ENCODE measurements around the gene RHOBTB1. TPM values are rescaled to one million over a fixed set of nuclear protein-coding genes. Genes with fewer than 3 reads are reported as not detected.

Gene RHOBTB1
- total RNA-seq, 1 donor from 2014 or later: 0.24 TPM

DNA sequence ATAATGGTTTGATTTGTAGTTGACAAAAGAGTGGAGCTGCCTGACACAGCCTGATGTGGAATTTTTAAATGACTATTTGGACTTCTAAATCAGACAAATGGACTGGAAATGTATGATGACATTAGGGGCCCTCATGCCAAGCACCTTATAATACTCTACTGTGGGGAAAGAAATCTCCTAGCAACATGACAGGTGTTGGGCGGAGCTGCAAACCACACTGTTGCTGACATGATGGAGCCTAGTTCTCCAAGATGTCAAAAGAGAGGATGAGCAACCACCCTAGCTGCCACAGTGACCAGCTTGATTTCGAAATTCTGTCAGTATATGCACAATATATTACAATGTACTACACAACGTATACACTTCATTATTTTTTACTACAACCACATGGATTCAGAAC, 65.8 kb downstream of the RHOBTB1 start:
- peaks cover 4% of the 10 kb centered on the region for H3K9me3 Mint-ChIP-seq
- ATAC-seq (ENCODE audit: low read depth): no peak
- POLR2A ChIA-PET: no interaction called here
- CTCF ChIA-PET: no interaction called here
- TF ChIP-seq, protein P1, sequence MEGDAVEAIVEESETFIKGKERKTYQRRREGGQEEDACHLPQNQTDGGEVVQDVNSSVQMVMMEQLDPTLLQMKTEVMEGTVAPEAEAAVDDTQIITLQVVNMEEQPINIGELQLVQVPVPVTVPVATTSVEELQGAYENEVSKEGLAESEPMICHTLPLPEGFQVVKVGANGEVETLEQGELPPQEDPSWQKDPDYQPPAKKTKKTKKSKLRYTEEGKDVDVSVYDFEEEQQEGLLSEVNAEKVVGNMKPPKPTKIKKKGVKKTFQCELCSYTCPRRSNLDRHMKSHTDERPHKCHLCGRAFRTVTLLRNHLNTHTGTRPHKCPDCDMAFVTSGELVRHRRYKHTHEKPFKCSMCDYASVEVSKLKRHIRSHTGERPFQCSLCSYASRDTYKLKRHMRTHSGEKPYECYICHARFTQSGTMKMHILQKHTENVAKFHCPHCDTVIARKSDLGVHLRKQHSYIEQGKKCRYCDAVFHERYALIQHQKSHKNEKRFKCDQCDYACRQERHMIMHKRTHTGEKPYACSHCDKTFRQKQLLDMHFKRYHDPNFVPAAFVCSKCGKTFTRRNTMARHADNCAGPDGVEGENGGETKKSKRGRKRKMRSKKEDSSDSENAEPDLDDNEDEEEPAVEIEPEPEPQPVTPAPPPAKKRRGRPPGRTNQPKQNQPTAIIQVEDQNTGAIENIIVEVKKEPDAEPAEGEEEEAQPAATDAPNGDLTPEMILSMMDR (IDR thresholded peaks at IDR 0.05): no peak
- DNase-seq: no peak
- H3K27me3 Mint-ChIP-seq: peaks cover 3% of the 10 kb centered on the region
- no peaks in the 10 kb centered on the region for H3K36me3 Mint-ChIP-seq (ENCODE audit: low read depth)
- intact Hi-C loops (cut with micrococcal nuclease): no loop called here
- no peaks in the 10 kb centered on the region for H3K4me1 Mint-ChIP-seq
- H3K27ac Mint-ChIP-seq: no peak overlapping the region
- H3K4me3 Mint-ChIP-seq: no peak overlapping the region

DNA sequence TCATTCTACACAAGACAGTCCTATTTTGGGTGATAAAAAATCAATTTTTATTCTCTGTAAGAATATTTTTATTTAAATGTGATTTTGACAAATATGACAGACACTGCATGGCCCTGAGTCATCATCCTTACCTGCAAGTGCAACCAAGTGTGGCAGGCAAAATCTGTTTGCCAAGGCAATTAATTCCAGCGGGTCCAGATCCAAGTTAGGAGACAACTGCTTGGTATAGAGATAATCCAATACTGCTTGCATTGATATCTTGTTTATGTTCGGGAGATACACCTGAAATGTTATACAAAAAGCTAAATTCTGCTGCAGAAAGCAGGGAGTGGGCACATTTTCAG, 66.2 kb downstream of the RHOBTB1 start:
- Mint-ChIP-seq H3K27me3 (peaks cover 3% of the 10 kb centered on the region), H3K36me3 (ENCODE audit: low read depth) (no peaks in the 10 kb centered on the region), H3K27ac (no peak overlapping the region), H3K4me3 (no peak overlapping the region), H3K4me1 (no peaks in the 10 kb centered on the region), H3K9me3 (peaks cover 4% of the 10 kb centered on the region)
- CTCF ChIA-PET: no interaction called here
- DNase-seq (no peak), ATAC-seq (ENCODE audit: low read depth) (no peak)
- intact Hi-C loops (cut with micrococcal nuclease): no loop called here
- TF ChIP-seq, protein P1 (IDR thresholded peaks at IDR 0.05): no peak
- POLR2A ChIA-PET: no interaction called here

DNA sequence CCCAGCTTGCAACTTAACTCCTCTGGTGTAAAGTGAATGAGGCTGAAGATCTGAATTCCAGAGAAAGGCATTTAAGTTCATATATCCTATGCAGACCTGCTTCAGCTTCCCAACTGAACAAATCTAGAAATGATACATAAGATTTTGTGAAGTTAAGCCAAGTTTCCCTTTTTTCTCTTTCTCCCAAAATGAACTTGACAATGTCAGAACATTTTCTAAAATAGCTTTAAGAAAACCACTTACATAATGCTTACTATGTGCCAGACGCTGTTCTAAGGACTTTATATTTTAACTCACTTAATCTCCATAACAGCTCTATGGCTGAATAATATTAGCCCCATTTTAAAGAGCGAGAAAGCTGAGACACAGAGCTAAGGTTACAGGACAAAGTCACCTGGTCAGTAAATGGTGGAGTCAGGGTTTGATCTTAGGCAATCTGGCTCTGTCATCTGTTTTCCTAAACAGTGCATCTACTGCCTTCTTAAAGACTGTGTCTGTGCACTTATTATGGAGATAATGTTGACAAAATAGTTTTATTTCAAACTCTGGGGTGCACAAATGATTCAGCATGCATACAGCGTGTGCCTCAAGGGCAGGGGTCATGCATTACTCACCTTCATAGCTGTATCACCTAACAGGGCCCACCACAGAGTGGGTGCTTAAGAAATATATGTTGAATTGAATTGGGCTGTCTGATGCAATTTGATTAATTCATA, 66.8 kb downstream of the RHOBTB1 start:
- intact Hi-C loops (cut with micrococcal nuclease): no loop called here

DNA sequence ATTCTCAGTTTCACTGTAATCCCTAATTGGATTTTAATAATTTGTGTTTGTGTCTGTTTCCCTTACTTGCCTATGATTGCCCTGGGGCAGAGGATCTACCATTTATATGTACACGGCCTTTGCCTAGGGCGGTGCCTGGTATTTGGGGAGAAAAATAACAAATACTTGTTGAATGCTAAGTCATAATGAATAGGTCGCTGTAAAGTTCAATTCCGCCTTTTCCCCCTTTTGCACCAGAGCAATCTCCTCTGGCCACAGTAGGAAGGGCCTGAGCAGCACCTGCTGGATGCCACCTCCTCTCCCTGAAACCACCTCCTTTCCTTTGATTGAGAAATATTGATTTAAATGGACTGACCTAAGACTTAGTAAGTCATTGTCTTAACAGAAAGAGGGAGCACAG, 70.2 kb downstream of the RHOBTB1 start:
- H3K4me3 Mint-ChIP-seq: no peak overlapping the region
- H3K36me3 Mint-ChIP-seq (ENCODE audit: low read depth): no peaks in the 10 kb centered on the region
- DNase-seq (no peak), ATAC-seq (ENCODE audit: low read depth) (no peak)
- H3K27ac Mint-ChIP-seq: no peak overlapping the region
- intact Hi-C loops (cut with micrococcal nuclease): no loop called here
- TF ChIP-seq, protein P1 (IDR thresholded peaks at IDR 0.05): no peak
- no peaks in the 10 kb centered on the region for H3K4me1 Mint-ChIP-seq
- ChIA-PET POLR2A (no interaction called here), CTCF (no interaction called here)
- no peaks in the 10 kb centered on the region for H3K9me3 Mint-ChIP-seq
- H3K27me3 Mint-ChIP-seq: peaks cover 3% of the 10 kb centered on the region

More for the DNA sequence above, 66.8 kb downstream of the RHOBTB1 start:
- peaks cover 4% of the 10 kb centered on the region for H3K9me3 Mint-ChIP-seq
- no peak overlapping the region for H3K4me3 Mint-ChIP-seq
- TF ChIP-seq, protein P1 (IDR thresholded peaks at IDR 0.05): no peak
- POLR2A ChIA-PET: no interaction called here
- no peak overlapping the region for H3K27ac Mint-ChIP-seq
- no peak for DNase-seq
- CTCF ChIA-PET: no interaction called here
- peaks cover 3% of the 10 kb centered on the region for H3K27me3 Mint-ChIP-seq
- no peaks in the 10 kb centered on the region for H3K36me3 Mint-ChIP-seq (ENCODE audit: low read depth)
- no peaks in the 10 kb centered on the region for H3K4me1 Mint-ChIP-seq
- no peak for ATAC-seq (ENCODE audit: low read depth)

DNA sequence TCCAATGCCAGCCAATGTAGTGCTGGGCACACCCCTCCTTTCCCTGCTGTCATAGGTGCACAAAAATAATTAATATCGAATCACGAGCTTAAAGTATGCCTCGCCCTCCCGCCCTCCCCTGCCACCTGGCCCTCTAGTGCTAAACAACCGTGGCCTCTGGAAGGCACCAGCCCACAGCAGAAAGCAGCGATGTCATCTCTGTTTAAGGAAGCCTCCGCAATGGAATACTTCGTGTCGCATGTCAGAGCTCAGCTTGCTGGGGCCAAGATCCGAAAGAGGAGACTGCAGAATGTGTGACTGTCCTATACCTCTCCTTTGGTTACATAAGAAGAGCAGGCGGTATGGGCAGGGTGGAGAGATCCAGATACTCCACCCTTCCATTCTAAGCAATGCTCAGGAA, 71.5 kb downstream of the RHOBTB1 start:
- intact Hi-C loops (cut with micrococcal nuclease): no loop called here
- DNase-seq: no peak
- Mint-ChIP-seq H3K9me3 (no peaks in the 10 kb centered on the region), H3K36me3 (ENCODE audit: low read depth) (no peaks in the 10 kb centered on the region), H3K27me3 (peaks cover 3% of the 10 kb centered on the region), H3K27ac (no peak overlapping the region), H3K4me1 (no peaks in the 10 kb centered on the region), H3K4me3 (no peak overlapping the region)
- ChIA-PET POLR2A (no interaction called here), CTCF (no interaction called here)
- TF ChIP-seq, protein P1 (IDR thresholded peaks at IDR 0.05): no peak
- no peak for ATAC-seq (ENCODE audit: low read depth)

All from activated B cell treated with CpG ODN at 0.5 μM for 24 hours (primary cell).